HepG2 (cell line): ENCODE measurements around the gene PEMT. TPM values are rescaled to one million over a fixed set of nuclear protein-coding genes. Genes with fewer than 3 reads are reported as not detected.
A peak's percentile ranks its signal among the peaks of the same experiment; 100 is the strongest.

Source experiments
- EEA1 ChIP-seq: sonication (generic); formaldehyde crosslinking; IDR thresholded peaks from 2 replicates; pipeline ENCODE4 v1.5.1; 2020; ENCODE audit warnings: mild to moderate bottlenecking, missing genetic modification reagents, borderline replicate concordance
- HOXA7 ChIP-seq: sonication (generic); formaldehyde crosslinking; IDR thresholded peaks from 2 replicates; pipeline ENCODE4 v1.8.1; 2022; ENCODE audit warnings: mild to moderate bottlenecking, missing genetic modification reagents, moderate library complexity
- IRF2 ChIP-seq: IDR thresholded peaks from 2 replicates; pipeline ENCODE4 v1.6.1; 2018; ENCODE audit warnings: missing genetic modification reagents, missing compliant biosample characterization
- IRX3 ChIP-seq: sonication (generic); formaldehyde crosslinking; IDR thresholded peaks from 2 replicates; pipeline ENCODE4 v1.8.1; 2023; ENCODE audit warnings: mild to moderate bottlenecking, low read depth, missing genetic modification reagents, borderline replicate concordance
- KLF16 ChIP-seq, 2 experiments: sonication (generic) in 1 of 2; formaldehyde crosslinking in 1 of 2; IDR thresholded peaks; 2 replicates each; pipeline versions ENCODE4 v1.6.1 to v1.8.0; 2016 to 2023; ENCODE audit warnings: missing genetic modification reagents in 2 of 2, missing compliant biosample characterization in 1 of 2
- MED13 ChIP-seq: sonication (generic); formaldehyde crosslinking; IDR thresholded peaks from 2 replicates; pipeline ENCODE4 v1.5.0; 2020; ENCODE audit warnings: missing genetic modification reagents
- NFYC ChIP-seq: IDR thresholded peaks from 2 replicates; pipeline ENCODE4 v1.6.1; 2016; ENCODE audit warnings: missing genetic modification reagents, missing compliant biosample characterization
- NPAS2 ChIP-seq: sonication (generic); formaldehyde crosslinking; IDR thresholded peaks from 2 replicates; pipeline ENCODE4 v1.8.0; 2022; ENCODE audit warnings: mild to moderate bottlenecking, missing genetic modification reagents, borderline replicate concordance
- POLR2AphosphoS5 ChIP-seq: IDR thresholded peaks from 2 replicates; pipeline ENCODE4 v1.6.1; 2012; ENCODE audit warnings: low read depth, low read length
- RELA ChIP-seq: sonication (generic); formaldehyde crosslinking; IDR thresholded peaks from 2 replicates; pipeline ENCODE4 v1.4.0; 2020; ENCODE audit warnings: missing genetic modification reagents
- RFX1 ChIP-seq: fragments of 450-650 bp; IDR thresholded peaks from 2 replicates; pipeline ENCODE4 v1.6.1; 2017
- SCMH1 ChIP-seq: sonication (generic); formaldehyde crosslinking; IDR thresholded peaks from 2 replicates; pipeline ENCODE4 v1.9.0; 2021; ENCODE audit warnings: missing genetic modification reagents, mild to moderate bottlenecking, borderline replicate concordance
- SKI ChIP-seq: fragments of 450-650 bp; IDR thresholded peaks from one replicate; pipeline ENCODE4 v1.6.1; 2018; ENCODE audit warnings: mild to moderate bottlenecking; ENCODE audit not compliant: partially characterized antibody
- SNRNP70 ChIP-seq: fragments of 200-400 bp; formaldehyde crosslinking; IDR thresholded peaks from 2 replicates; pipeline ENCODE4 v1.6.1; 2017; ENCODE audit warnings: mild to moderate bottlenecking, low read depth, low read length, moderate library complexity
- SP140L ChIP-seq: sonication (generic); formaldehyde crosslinking; IDR thresholded peaks from 2 replicates; pipeline ENCODE4 v1.4.0; 2020; ENCODE audit warnings: missing genetic modification reagents, borderline replicate concordance
- SP5 ChIP-seq: IDR thresholded peaks from 2 replicates; pipeline ENCODE4 v1.6.1; 2016; ENCODE audit warnings: low read depth, borderline replicate concordance
- TBP ChIP-seq: sonication (generic); formaldehyde crosslinking; IDR thresholded peaks from 2 replicates; pipeline ENCODE4 v1.5.0; 2020; ENCODE audit warnings: missing genetic modification reagents
- TMF1 ChIP-seq: sonication (generic); formaldehyde crosslinking; IDR thresholded peaks from 2 replicates; pipeline ENCODE4 v1.8.1; 2022; ENCODE audit warnings: low read depth, missing genetic modification reagents
- YEATS4 ChIP-seq: sonication (generic); formaldehyde crosslinking; IDR thresholded peaks from 2 replicates; pipeline ENCODE4 v1.4.0; 2020; ENCODE audit warnings: missing genetic modification reagents, borderline replicate concordance
- ZBTB8A ChIP-seq: sonication (generic); formaldehyde crosslinking; IDR thresholded peaks from 2 replicates; pipeline ENCODE4 v1.4.0; 2020; ENCODE audit warnings: mild to moderate bottlenecking, low read depth, missing genetic modification reagents, borderline replicate concordance
- ZKSCAN8 ChIP-seq: IDR thresholded peaks from 2 replicates; pipeline ENCODE4 v1.6.1; 2016; ENCODE audit warnings: borderline replicate concordance, missing genetic modification reagents, missing compliant biosample characterization
- ZNF124 ChIP-seq: sonication (generic); formaldehyde crosslinking; IDR thresholded peaks from 2 replicates; pipeline ENCODE4 v1.4.0; 2020; ENCODE audit warnings: missing genetic modification reagents
- ZNF274 ChIP-seq: sonication (generic); formaldehyde crosslinking; IDR thresholded peaks from 2 replicates; pipeline ENCODE4 v1.5.1; 2020; ENCODE audit warnings: mild to moderate bottlenecking, missing genetic modification reagents
- ZNF282 ChIP-seq: fragments of 450-650 bp; IDR thresholded peaks from 2 replicates; pipeline ENCODE4 v1.6.1; 2018; ENCODE audit not compliant: partially characterized antibody
- ZNF607 ChIP-seq: sonication (generic); formaldehyde crosslinking; IDR thresholded peaks from 2 replicates; pipeline ENCODE4 v1.5.1; 2020; ENCODE audit warnings: missing genetic modification reagents, mild to moderate bottlenecking, borderline replicate concordance
- ZNF652 ChIP-seq: IDR thresholded peaks from 2 replicates; pipeline ENCODE4 v1.6.1; 2016; ENCODE audit warnings: low read depth, borderline replicate concordance
- ZNF788 ChIP-seq: sonication (generic); formaldehyde crosslinking; IDR thresholded peaks from 2 replicates; pipeline ENCODE4 v1.5.0; 2020; ENCODE audit warnings: mild to moderate bottlenecking, missing genetic modification reagents, borderline replicate concordance
- polyA plus RNA-seq, 8 experiments: library from polyadenylated mRNA; depleted of rRNA in 3 of 8; stranded (reverse) in 7 of 8; unstranded in 1 of 8; fragments of >200 nt; fragmentation: Illumina TruSeq in 4 of 8; extraction: Trizol in 4 of 8; gene quantifications; 2 replicates each; pipeline versions ENCODE4 v1.2.1 to v1.2.3, GENCODE V29; 2011 to 2016; ENCODE audit warnings: low read depth in 4 of 8, missing spikeins in 1 of 8, mixed read lengths in 1 of 8; ENCODE audit not compliant: insufficient read depth in 1 of 8
- total RNA-seq, 5 experiments: library from RNA; depleted of rRNA; stranded (reverse); fragments of >200 nt; fragmentation: Illumina TruSeq; extraction: Trizol; gene quantifications; 2 replicates each; pipeline ENCODE4 v1.2.3, GENCODE V29; 2016; ENCODE audit warnings: low read depth in 1 of 5
- TF ChIP-seq, protein P1 (sequence below): sonication (generic); formaldehyde crosslinking; IDR thresholded peaks from 2 replicates; pipeline ENCODE4 v1.5.0; 2020; ENCODE audit warnings: missing genetic modification reagents
- TF ChIP-seq, protein P2 (sequence below): IDR thresholded peaks from 2 replicates; pipeline ENCODE4 v1.6.1; 2016; ENCODE audit warnings: missing compliant biosample characterization, missing genetic modification reagents, borderline replicate concordance
- TF ChIP-seq, protein P3 (sequence below): IDR thresholded peaks from 2 replicates; pipeline ENCODE4 v1.6.1; 2018; ENCODE audit warnings: missing genetic modification reagents

PEMT gene
- total and polyA plus RNA-seq, 2 of the 13 experiments (the other 11 are each of a cell fraction or from before 2014, with no cell fraction given) = 31.7 to 43.6 TPM

DNA sequence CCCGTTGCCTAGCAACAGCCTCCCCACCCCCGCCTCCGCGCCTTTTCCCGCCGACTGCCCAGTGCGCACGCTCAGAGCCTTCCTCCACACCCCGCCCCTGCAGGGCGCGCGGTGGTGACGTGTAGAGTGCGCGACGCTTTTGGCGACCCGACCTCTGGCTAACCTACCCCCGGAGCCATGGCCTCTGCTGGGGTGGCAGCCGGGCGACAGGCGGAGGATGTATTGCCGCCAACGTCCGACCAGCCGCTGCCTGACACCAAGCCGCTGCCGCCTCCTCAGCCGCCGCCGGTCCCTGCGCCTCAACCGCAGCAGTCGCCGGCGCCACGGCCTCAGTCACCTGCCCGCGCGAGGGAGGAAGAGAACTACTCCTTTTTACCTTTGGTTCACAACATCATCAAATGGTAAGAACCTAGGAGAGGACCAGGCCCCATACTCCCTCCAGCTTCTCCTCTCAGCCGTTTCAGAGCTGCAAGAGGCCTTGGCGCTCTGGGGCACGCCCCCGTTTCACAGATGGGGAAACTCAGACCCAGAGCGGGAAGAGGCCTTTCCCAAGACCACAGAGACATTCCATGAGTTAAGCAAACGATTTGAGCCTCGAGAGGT, 114.5 kb downstream of the PEMT start, which contains the start of gene MED9 (continued):
- TF ChIP-seq, protein P1, sequence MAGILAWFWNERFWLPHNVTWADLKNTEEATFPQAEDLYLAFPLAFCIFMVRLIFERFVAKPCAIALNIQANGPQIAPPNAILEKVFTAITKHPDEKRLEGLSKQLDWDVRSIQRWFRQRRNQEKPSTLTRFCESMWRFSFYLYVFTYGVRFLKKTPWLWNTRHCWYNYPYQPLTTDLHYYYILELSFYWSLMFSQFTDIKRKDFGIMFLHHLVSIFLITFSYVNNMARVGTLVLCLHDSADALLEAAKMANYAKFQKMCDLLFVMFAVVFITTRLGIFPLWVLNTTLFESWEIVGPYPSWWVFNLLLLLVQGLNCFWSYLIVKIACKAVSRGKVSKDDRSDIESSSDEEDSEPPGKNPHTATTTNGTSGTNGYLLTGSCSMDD = no peak
- TF ChIP-seq SP5 (CRISPR knock-in tag) (peak; percentile 15; the same call in 1 of the 2 replicates), YEATS4 (peak; percentile 87), ZNF282 (no peak), IRF2 (CRISPR knock-in tag) (0 out of 2 replicates have a peak, but pooled peaks have one; percentile 55), EEA1 (peak; percentile 63; the same call in 1 of the 2 replicates), NFYC (CRISPR knock-in tag) (no peak), POLR2AphosphoS5 (peak; percentile 71), SP140L (CRISPR knock-in tag) (no peak), ZKSCAN8 (peak; percentile 26; the same call in 1 of the 2 replicates), TBP (CRISPR knock-in tag) (no peak), ZNF274 (CRISPR knock-in tag) (peak; percentile 68; the same call in 1 of the 2 replicates), ZBTB8A (no peak), RELA (peak; percentile 72; the same call in 1 of the 2 replicates), ZNF607 (CRISPR knock-in tag) (peak; percentile 64; the same call in 1 of the 2 replicates), HOXA7 (no peak), SKI (no peak), NPAS2 (CRISPR knock-in tag) (no peak), KLF16 (CRISPR knock-in tag; IDR thresholded peaks at IDR 0.05) (peak in 1 of 2 experiments; percentile 58; a peak in 1 of 4 replicates), TMF1 (peak; percentile 78; the same call in 1 of the 2 replicates), IRX3 (CRISPR knock-in tag) (0 out of 2 replicates have a peak, but pooled peaks have one; percentile 58), MED13 (CRISPR knock-in tag) (peak; percentile 83; the same call in 1 of the 2 replicates), ZNF124 (CRISPR knock-in tag) (0 out of 2 replicates have a peak, but pooled peaks have one; percentile 58), RFX1 (peak; percentile 43; the same call in 1 of the 2 replicates), SCMH1 (CRISPR knock-in tag) (no peak), SNRNP70 (no peak), ZNF788 (CRISPR knock-in tag) (peak; percentile 59; the same call in 1 of the 2 replicates), ZNF652 (CRISPR knock-in tag) (no peak)
- TF ChIP-seq, protein P2, sequence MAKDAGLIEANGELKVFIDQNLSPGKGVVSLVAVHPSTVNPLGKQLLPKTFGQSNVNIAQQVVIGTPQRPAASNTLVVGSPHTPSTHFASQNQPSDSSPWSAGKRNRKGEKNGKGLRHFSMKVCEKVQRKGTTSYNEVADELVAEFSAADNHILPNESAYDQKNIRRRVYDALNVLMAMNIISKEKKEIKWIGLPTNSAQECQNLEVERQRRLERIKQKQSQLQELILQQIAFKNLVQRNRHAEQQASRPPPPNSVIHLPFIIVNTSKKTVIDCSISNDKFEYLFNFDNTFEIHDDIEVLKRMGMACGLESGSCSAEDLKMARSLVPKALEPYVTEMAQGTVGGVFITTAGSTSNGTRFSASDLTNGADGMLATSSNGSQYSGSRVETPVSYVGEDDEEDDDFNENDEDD (CRISPR knock-in tag) = peak; percentile 81; the same call in 1 of the 2 replicates
- TF ChIP-seq, protein P3, sequence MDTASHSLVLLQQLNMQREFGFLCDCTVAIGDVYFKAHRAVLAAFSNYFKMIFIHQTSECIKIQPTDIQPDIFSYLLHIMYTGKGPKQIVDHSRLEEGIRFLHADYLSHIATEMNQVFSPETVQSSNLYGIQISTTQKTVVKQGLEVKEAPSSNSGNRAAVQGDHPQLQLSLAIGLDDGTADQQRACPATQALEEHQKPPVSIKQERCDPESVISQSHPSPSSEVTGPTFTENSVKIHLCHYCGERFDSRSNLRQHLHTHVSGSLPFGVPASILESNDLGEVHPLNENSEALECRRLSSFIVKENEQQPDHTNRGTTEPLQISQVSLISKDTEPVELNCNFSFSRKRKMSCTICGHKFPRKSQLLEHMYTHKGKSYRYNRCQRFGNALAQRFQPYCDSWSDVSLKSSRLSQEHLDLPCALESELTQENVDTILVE (CRISPR knock-in tag) = peak; percentile 70; the same call in 1 of the 2 replicates
